NCI-H2107 (cell line): Measurements from ENCODE around the gene MYO1D.
"Not testable (repeated sequence)": the region's sequence is repeated elsewhere in the genome, so short reads cannot be mapped to it uniquely, and the experiment has no call there.

Source experiments
- DNase-seq: peaks from one replicate; lab custom pipeline; 2025; lab: John Stamatoyannopoulos, UW

The MYO1D gene

GRCh38 chr17:32855620-32856019, 21.3 kb downstream of the MYO1D start:
- no peak for DNase-seq

- no peak for DNase-seq
Measured at GRCh38 chr17:32854832-32855389, 22.0 kb downstream of the MYO1D start.

GRCh38 chr17:32854207-32854606, 22.7 kb downstream of the MYO1D start:
- DNase-seq, result no peak

- DNase-seq, result no peak
Measured at GRCh38 chr17:32852811-32853210, 24.1 kb downstream of the MYO1D start.

GRCh38 chr17:32849879-32850278, 27.0 kb downstream of the MYO1D start:
- no peak for DNase-seq

- no peak for DNase-seq
Measured at GRCh38 chr17:32847977-32848376, 28.9 kb downstream of the MYO1D start.

- no peak for DNase-seq
Measured at GRCh38 chr17:32846143-32846542, 30.8 kb downstream of the MYO1D start.

GRCh38 chr17:32840241-32840640, 36.7 kb downstream of the MYO1D start:
- no peak for DNase-seq

GRCh38 chr17:32836527-32836926, 40.4 kb downstream of the MYO1D start:
- no peak for DNase-seq

GRCh38 chr17:32835291-32835761, 41.6 kb downstream of the MYO1D start:
- no peak for DNase-seq

- DNase-seq, result no peak
Measured at GRCh38 chr17:32834104-32834503, 42.8 kb downstream of the MYO1D start.

GRCh38 chr17:32833526-32833925, 43.4 kb downstream of the MYO1D start:
- DNase-seq, result no peak

- no peak for DNase-seq
Measured at GRCh38 chr17:32833076-32833475, 43.8 kb downstream of the MYO1D start.

GRCh38 chr17:32831627-32832243, 45.2 kb downstream of the MYO1D start:
- DNase-seq, result no peak

- no peak for DNase-seq
Measured at GRCh38 chr17:32831223-32831622, 45.7 kb downstream of the MYO1D start.

GRCh38 chr17:32828822-32829221, 48.1 kb downstream of the MYO1D start:
- no peak for DNase-seq

- DNase-seq, result no peak
Measured at GRCh38 chr17:32827227-32827626, 49.7 kb downstream of the MYO1D start.

GRCh38 chr17:32826076-32826475, 50.8 kb downstream of the MYO1D start:
- no peak for DNase-seq

GRCh38 chr17:32824334-32824733, 52.6 kb downstream of the MYO1D start:
- no peak for DNase-seq

- DNase-seq, result no peak
Measured at GRCh38 chr17:32822996-32823395, 53.9 kb downstream of the MYO1D start.

- not testable (repeated sequence) for DNase-seq
Measured at GRCh38 chr17:32821987-32822934, 54.7 kb downstream of the MYO1D start.

- no peak for DNase-seq
Measured at GRCh38 chr17:32820440-32820839, 56.5 kb downstream of the MYO1D start.

- no peak for DNase-seq
Measured at GRCh38 chr17:32819787-32820186, 57.1 kb downstream of the MYO1D start.
